ENCODE measurements around the gene PCSK5. TPM values are rescaled to one million over a fixed set of nuclear protein-coding genes. Genes with fewer than 3 reads are reported as not detected.

The PCSK5 gene
- total RNA-seq, 1 donor from 2014 or later = 0.79 TPM

DNA sequence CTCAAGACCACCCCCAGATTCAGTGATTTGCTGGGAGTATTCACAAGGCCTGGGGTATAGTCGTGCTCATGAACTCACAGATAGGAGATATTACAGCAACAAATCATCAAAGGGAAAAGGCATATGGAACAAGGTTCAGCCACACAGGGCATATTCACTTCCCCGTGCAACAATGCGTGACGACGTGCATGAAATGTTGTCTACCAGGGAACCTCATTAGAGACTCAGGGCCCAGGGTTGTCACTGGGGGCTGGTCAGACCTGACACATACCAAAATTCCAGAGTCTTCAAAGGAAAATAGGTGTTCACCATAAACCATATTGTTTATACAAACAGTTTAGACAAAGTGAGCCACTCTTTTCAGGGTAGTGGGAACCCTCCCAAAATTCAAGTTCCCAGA lies 291.3 kb downstream of the PCSK5 start:
- no peak for DNase-seq (ENCODE audit: low read depth in 2 of 2)

DNA sequence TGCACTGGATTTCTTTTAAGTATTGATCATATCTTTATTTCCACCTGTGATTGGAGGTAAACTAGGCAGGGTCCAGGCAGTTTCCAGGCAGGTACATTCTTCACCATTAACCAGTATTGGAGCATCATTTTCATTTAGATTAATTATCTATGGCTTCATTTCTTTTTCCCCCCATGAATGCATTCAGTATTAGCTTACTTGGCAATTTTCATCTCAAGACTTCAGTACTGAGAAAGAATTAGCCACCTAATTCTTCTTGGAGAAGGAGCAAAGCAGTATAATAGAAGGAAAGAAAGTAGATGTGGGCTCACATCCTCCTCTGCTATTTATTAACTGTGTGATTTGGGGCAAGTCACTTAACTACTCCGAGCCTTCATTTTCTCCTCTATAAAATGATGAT lies 295.0 kb downstream of the PCSK5 start:
- DNase-seq (ENCODE audit: low read depth in 2 of 2) = no peak

GRCh38 chr9:76188286-76188685 lies 297.8 kb downstream of the PCSK5 start:
- DNase-seq (ENCODE audit: low read depth in 2 of 2) = no peak

DNA sequence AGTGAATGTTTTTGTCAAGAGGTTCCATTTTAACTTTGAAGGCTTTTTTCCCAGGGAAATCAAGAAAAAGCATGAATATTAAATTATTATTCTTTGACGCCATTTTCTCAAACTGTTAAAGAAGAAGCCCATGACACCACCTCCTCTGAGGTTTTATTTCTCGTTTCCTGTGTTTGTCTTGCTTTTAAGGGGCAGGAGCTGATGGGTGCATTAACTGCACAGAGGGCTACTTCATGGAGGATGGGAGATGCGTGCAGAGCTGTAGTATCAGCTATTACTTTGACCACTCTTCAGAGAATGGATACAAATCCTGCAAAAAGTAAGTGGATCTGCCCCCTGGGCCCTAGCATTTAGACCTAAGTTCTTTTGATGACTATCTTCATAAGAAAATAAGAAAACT lies 298.4 kb downstream of the PCSK5 start:
- DNase-seq (ENCODE audit: low read depth in 2 of 2) = no peak

DNA sequence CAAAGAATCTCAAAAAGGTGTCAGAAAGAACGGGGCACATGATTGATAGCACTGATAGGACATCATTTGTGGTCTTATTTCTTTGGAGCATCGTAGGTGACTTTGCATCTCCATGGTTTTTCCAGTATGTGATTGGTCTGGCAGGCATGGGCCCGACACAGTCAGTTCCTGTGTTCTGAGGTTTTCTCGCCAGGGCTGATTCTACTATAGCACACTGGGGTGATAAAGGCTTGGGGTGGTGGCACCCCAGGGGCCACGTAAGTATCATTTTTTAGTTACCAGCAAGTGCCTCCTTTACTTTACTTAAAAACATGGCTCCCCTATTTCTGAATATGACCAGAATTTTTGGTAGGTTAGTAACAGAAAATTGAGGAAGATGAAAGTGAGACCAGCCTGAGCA lies 301.0 kb downstream of the PCSK5 start:
- DNase-seq (ENCODE audit: low read depth in 2 of 2) = no peak

- no peak for DNase-seq (ENCODE audit: low read depth in 2 of 2)
These were observed 301.5 kb downstream of the PCSK5 start for GRCh38 chr9:76192013-76192412.

- no peak for DNase-seq (ENCODE audit: low read depth in 2 of 2)
These were observed 304.4 kb downstream of the PCSK5 start for GRCh38 chr9:76194896-76195295.

GRCh38 chr9:76198336-76198735 lies 307.9 kb downstream of the PCSK5 start:
- DNase-seq (ENCODE audit: low read depth in 2 of 2) = no peak

DNA sequence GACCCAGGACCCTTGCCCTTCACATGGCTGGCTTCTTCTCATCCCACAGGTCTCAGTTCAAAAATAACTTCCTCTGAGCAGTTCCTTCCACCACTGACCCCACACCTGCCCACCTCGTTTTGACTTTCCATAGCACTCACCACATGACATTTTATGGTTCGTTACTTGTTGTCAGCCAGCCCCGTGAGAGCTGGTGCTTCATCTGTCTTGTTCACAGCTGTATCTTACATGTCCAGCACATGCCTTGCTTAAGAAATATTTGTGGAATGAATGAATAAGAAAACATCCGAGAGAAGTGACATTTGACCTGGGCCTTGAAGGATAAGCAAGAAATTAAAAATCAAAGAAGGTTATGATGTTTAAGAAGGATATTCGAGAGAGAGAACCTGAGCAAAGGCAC lies 309.8 kb downstream of the PCSK5 start:
- no peak for DNase-seq (ENCODE audit: low read depth in 2 of 2)

- no peak for DNase-seq (ENCODE audit: low read depth in 2 of 2)
These were observed 310.3 kb downstream of the PCSK5 start for GRCh38 chr9:76200745-76201144.

GRCh38 chr9:76203373-76203772 lies 312.9 kb downstream of the PCSK5 start:
- DNase-seq (ENCODE audit: low read depth in 2 of 2) = no peak

- DNase-seq (ENCODE audit: low read depth in 2 of 2) = no peak
These were observed 316.3 kb downstream of the PCSK5 start for GRCh38 chr9:76206821-76207220.

DNA sequence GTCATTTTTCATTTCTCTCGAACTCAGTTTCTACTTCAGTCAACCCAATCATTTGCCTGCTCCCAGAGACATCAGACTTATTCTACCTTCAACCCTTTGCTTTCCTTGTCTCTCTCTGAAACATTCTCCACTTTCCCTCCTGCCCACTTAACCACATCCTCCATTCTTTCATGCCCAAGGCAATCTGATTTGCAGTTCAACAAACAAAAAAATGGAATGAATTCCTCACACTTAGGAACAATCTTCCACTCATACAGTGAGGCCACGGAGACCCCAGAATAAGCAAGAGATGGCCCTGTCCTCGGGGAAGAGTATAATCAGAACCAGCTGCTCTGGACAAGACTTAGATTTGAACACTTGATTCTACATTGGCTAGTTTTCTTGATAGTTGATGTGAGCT lies 323.3 kb downstream of the PCSK5 start:
- no peak for DNase-seq (ENCODE audit: low read depth in 2 of 2)

DNA sequence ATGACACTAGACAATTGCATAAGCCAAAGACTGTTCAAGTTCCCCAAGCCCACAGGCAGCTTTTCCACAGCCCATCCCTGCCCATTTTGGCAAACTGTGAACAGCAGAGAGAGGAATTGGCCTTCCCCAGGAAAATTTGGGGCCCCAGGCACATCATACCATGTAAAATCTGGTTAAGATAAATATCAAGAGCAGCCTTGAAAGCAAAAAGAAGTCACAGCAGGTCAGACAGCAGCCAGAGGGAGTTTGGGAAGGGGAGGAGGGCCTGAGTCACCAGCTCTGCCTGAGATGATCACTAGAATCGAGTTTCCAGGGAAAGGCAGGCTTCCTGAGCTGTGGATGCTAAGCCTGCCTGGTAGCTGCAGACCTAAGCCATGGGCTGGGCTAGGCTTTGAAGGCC lies 324.6 kb downstream of the PCSK5 start:
- DNase-seq (ENCODE audit: low read depth in 2 of 2) = peak in 1 of 2 donors; percentile 75

- peak in 1 of 2 donors; percentile 93 for DNase-seq (ENCODE audit: low read depth in 2 of 2)
These were observed 325.7 kb downstream of the PCSK5 start for GRCh38 chr9:76216161-76216649.

DNA sequence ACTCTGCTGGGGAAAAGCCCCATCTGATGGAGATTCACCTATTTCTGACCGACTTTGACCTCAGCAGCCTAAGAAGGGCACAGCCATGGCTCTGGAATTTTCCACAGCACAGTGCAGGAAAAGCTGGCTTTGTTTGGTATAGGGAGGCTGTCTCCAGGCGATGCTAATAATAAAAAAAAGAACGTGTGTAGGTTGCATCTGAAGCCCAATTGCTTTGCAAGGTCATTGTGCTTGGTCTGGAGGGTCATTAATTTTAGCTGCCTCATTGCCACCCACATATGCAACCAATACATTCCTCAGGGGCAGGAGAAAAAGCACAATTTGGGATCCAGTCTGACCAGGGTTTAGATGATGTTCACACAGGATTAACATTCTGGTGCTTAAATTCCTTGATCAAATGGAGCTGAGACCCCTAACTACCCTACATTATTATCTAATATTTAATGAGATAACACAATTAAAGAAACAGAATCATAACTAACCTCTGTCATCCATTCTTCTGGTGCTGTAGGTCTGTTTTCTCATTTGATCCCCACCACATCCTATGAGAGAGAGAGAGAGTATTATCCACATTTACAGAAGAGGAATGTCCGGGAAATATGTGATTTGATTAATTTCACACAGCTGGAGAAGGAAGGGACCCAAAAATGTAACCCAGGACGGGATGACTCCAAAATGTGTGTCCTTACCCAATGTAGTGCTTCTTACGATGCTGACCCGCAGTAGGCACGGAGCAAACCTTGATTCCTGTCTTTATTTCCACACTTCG lies 327.8 kb downstream of the PCSK5 start:
- no peak for DNase-seq (ENCODE audit: low read depth in 2 of 2)

GRCh38 chr9:76218886-76219445 lies 328.5 kb downstream of the PCSK5 start:
- DNase-seq (ENCODE audit: low read depth in 2 of 2) = no peak

- DNase-seq (ENCODE audit: low read depth in 2 of 2) = peak; percentile 4 to 5
These were observed 329.2 kb downstream of the PCSK5 start for GRCh38 chr9:76219560-76220151.

DNA sequence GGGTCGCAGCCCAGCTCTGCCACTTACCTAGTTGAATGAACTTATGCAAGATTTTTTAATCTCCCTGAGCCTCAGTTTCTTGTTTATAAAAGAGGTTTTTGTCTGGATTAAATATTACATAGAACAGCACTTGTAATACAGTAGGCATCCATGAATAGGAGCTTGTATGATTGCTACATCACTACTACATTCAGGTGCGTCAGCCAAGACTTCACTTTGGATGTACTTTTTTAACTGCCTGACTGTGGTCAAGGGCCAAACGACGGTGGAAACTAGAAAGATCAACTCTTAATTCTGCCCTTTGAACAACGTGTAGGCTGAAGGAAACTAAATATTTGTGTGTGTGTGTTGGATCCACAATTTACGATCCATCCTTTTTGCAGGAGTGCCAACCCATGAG lies 330.9 kb downstream of the PCSK5 start:
- no peak for DNase-seq (ENCODE audit: low read depth in 2 of 2)

DNA sequence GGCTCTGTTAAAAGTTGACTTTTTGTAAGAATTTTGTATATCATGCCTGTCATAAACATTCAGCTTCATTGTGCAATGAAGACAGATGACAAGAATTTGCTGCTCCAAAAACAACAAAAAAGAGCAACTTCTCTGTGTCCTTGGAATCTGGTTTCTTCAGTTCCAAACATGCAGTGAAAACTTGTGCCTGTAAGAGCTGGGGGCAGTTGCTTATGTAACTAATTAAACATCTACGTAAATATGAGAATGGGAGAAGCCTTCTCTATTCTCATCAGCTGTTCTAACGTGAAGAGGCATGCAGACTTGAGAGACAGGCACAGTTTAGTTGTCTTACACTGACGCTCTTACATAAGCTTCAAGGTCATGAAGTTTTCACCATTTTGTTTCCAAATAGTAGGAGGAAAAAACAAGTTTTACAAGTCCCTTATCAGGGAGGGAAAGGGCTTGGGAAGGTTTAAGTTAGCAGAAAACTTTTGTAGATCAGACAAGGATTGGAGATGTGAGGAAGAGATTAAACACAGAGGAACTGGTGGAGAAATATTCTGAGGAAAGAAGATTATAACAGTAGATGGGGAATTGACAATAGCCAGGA lies 333.4 kb downstream of the PCSK5 start:
- no peak for DNase-seq (ENCODE audit: low read depth in 2 of 2)

GRCh38 chr9:76227156-76227555 lies 336.7 kb downstream of the PCSK5 start:
- no peak for DNase-seq (ENCODE audit: low read depth in 2 of 2)

- no peak for DNase-seq (ENCODE audit: low read depth in 2 of 2)
These were observed 340.5 kb downstream of the PCSK5 start for GRCh38 chr9:76231001-76231400.
